Measurements from ENCODE around the gene PPFIBP2. TPM values are rescaled to one million over a fixed set of nuclear protein-coding genes. Genes with fewer than 3 reads are reported as not detected.

Gene PPFIBP2
- total and polyA plus RNA-seq, 2 of the 13 experiments (the other 11 are each of a cell fraction or from before 2014, with no cell fraction given), result 15.0 to 52.5 TPM

GRCh38 chr11:7543302-7543701 lies 29.5 kb downstream of the PPFIBP2 start:
- ChIA-PET CTCF (ENCODE audit: low intra/inter-chr PET ratio, low total read pairs) (no interaction called here), POLR2A (no interaction called here)
- 89% methylated on average over 1 of the region's 1 CpG for WGBS (ENCODE audit: low lambda C conversion rate)
- FAIRE-seq, result no peak
- no peaks in the 10 kb centered on the region for H3K79me2 ChIP-seq (ENCODE audit: insufficient read depth, low read length)
- ATAC-seq, result no peak
- no peak overlapping the region for H2AFZ ChIP-seq (ENCODE audit: low read length)
- no peak overlapping the region for H3K4me3 ChIP-seq (replicated peaks in 1 of 3; ENCODE audit: insufficient read depth in 1 of 3, low read depth in 2 of 3, low read length in 3 of 3)
- DNase-seq (ENCODE audit: low spot score), result no peak
- no peak overlapping the region for H3K9ac ChIP-seq (ENCODE audit: insufficient read depth, low read depth, low read length)
- H3K36me3 ChIP-seq (replicated peaks in 1 of 2; ENCODE audit: control insufficient read depth in 1 of 2, insufficient read depth in 2 of 2, low read length in 2 of 2), result no peaks in the 10 kb centered on the region
- in situ Hi-C loops (cut with HindIII; ENCODE audit: extremely low pct_ligation_motif_present, low pct_unique_long_range_greater_than_20kb), result no loop called here
- H3K27me3 ChIP-seq (ENCODE audit: control insufficient read depth in 1 of 2, insufficient read depth in 2 of 2, low read length in 2 of 2), result no peaks in the 10 kb centered on the region; a peak in 1 of 5 replicates
- BruUV-seq (replicated peaks), result no TSS peak
- H3K4me1 ChIP-seq (ENCODE audit: insufficient read depth, low read length), result peaks cover 19% of the 10 kb centered on the region
- no peak for TF ChIP-seq TGIF2 (CRISPR knock-in tag; IDR thresholded peaks at IDR 0.05)
- no peak for TF ChIP-seq TBP (CRISPR knock-in tag; IDR thresholded peaks at IDR 0.05)
- no peak for TF ChIP-seq RFX3 (CRISPR knock-in tag; IDR thresholded peaks at IDR 0.05)
- no peak for TF ChIP-seq SAFB2 (CRISPR knock-in tag; IDR thresholded peaks at IDR 0.05; ENCODE audit: borderline replicate concordance, low read depth)
- TF ChIP-seq EZH2 (conservative IDR thresholded peaks at IDR 0.05; ENCODE audit: low read depth, low read length), result no peak
- no peak for TF ChIP-seq ZNF775 (CRISPR knock-in tag; IDR thresholded peaks at IDR 0.05; ENCODE audit: borderline replicate concordance)
- TF ChIP-seq ZIK1 (CRISPR knock-in tag; IDR thresholded peaks at IDR 0.05; ENCODE audit: borderline replicate concordance, low read depth), result no peak
- no peak for TF ChIP-seq ZNF543 (CRISPR knock-in tag; IDR thresholded peaks at IDR 0.05)
- no peak for TF ChIP-seq TP53 (CRISPR knock-in tag; conservative IDR thresholded peaks at IDR 0.05)
- no peak for TF ChIP-seq ZNF331 (CRISPR knock-in tag; IDR thresholded peaks at IDR 0.05)
- no peak for TF ChIP-seq ZNF589 (CRISPR knock-in tag; conservative IDR thresholded peaks at IDR 0.05)
- no peak for TF ChIP-seq CHD2 (IDR thresholded peaks at IDR 0.05; ENCODE audit: low read depth, low read length)
- no peak for TF ChIP-seq ELF3 (CRISPR knock-in tag; IDR thresholded peaks at IDR 0.05)
- no peak for TF ChIP-seq ZSCAN30 (CRISPR knock-in tag; IDR thresholded peaks at IDR 0.05)
- TF ChIP-seq ZNF326 (CRISPR knock-in tag; IDR thresholded peaks at IDR 0.05; ENCODE audit: borderline replicate concordance), result no peak
- no peak for TF ChIP-seq KAT2B (IDR thresholded peaks at IDR 0.05; ENCODE audit: borderline replicate concordance, low read depth, low read length)
- H3K9me3 ChIP-seq (ENCODE audit: low read length), result no peaks in the 10 kb centered on the region
- H3K4me2 ChIP-seq (ENCODE audit: low read depth, low read length), result no peak overlapping the region
- H4K20me1 ChIP-seq (ENCODE audit: insufficient read depth, low read length), result peaks cover 4% of the 10 kb centered on the region; the same call in 1 of the 2 replicates
- H3K27ac ChIP-seq (ENCODE audit: extremely low read length, insufficient read depth, low read length), result no peak overlapping the region
- intact Hi-C loops (cut with micrococcal nuclease; ENCODE audit: unreplicated experiment), result no loop called here
